Epithelial cell of esophagus (primary cell): Measurements from ENCODE around the gene NOVA2.

Experiments used
- DNase-seq: peaks from one replicate; pipeline ENCODE4 v3.0.0; 2010; ENCODE audit warnings: low read depth
- H3K4me3 ChIP-seq: 2 replicates; pipeline ENCODE4 v1.5.1; 2011; ENCODE audit warnings: mild to moderate bottlenecking, low read length, control low read depth
- TF ChIP-seq, protein P1 (sequence below): IDR thresholded peaks from 2 replicates; pipeline ENCODE4 v1.5.1; 2011; ENCODE audit warnings: low read depth, mild to moderate bottlenecking, low read length, control low read depth, inconsistent platforms; ENCODE audit not compliant: insufficient read depth; ENCODE audit errors: missing control alignments

The NOVA2 gene

GRCh38 chr19:45911291-45911690 is 62.4 kb downstream of the NOVA2 start:
- H3K4me3 ChIP-seq, result no peak overlapping the region
- TF ChIP-seq, protein P1, sequence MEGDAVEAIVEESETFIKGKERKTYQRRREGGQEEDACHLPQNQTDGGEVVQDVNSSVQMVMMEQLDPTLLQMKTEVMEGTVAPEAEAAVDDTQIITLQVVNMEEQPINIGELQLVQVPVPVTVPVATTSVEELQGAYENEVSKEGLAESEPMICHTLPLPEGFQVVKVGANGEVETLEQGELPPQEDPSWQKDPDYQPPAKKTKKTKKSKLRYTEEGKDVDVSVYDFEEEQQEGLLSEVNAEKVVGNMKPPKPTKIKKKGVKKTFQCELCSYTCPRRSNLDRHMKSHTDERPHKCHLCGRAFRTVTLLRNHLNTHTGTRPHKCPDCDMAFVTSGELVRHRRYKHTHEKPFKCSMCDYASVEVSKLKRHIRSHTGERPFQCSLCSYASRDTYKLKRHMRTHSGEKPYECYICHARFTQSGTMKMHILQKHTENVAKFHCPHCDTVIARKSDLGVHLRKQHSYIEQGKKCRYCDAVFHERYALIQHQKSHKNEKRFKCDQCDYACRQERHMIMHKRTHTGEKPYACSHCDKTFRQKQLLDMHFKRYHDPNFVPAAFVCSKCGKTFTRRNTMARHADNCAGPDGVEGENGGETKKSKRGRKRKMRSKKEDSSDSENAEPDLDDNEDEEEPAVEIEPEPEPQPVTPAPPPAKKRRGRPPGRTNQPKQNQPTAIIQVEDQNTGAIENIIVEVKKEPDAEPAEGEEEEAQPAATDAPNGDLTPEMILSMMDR, result no peak
- no peak for DNase-seq

- no peak overlapping the region for H3K4me3 ChIP-seq
- DNase-seq, result no peak
- TF ChIP-seq, protein P1, result no peak
These were observed 64.7 kb downstream of the NOVA2 start for GRCh38 chr19:45908956-45909355.

- TF ChIP-seq, protein P1, result no peak
These were observed 67.4 kb downstream of the NOVA2 start for GRCh38 chr19:45906221-45906620.

DNA sequence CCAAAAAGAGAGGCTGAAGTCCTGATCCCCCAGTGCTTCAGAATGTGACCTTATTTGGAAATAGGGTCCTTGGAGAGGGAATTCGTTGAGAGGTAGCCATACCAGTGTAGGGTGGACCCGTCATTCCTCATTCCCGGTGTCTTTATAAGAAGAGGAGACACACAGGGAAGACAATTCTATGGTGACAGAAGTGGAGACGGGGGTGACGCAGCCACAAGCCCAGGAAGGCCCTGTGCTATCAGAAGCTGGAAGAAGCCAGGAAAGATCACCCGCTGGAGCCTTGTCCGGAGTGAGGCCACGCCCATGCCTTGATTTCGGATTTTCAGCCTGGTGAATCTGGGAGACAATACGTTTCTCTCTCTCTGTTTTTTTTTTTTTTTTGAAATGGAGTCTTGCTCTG is 68.7 kb downstream of the NOVA2 start:
- no peak for DNase-seq
- TF ChIP-seq, protein P1, result no peak
- H3K4me3 ChIP-seq, result no peak overlapping the region

More at GRCh38 chr19:45906221-45906620, 67.4 kb downstream of the NOVA2 start:
- peak; percentile 78 for DNase-seq
- no peak overlapping the region for H3K4me3 ChIP-seq

DNA sequence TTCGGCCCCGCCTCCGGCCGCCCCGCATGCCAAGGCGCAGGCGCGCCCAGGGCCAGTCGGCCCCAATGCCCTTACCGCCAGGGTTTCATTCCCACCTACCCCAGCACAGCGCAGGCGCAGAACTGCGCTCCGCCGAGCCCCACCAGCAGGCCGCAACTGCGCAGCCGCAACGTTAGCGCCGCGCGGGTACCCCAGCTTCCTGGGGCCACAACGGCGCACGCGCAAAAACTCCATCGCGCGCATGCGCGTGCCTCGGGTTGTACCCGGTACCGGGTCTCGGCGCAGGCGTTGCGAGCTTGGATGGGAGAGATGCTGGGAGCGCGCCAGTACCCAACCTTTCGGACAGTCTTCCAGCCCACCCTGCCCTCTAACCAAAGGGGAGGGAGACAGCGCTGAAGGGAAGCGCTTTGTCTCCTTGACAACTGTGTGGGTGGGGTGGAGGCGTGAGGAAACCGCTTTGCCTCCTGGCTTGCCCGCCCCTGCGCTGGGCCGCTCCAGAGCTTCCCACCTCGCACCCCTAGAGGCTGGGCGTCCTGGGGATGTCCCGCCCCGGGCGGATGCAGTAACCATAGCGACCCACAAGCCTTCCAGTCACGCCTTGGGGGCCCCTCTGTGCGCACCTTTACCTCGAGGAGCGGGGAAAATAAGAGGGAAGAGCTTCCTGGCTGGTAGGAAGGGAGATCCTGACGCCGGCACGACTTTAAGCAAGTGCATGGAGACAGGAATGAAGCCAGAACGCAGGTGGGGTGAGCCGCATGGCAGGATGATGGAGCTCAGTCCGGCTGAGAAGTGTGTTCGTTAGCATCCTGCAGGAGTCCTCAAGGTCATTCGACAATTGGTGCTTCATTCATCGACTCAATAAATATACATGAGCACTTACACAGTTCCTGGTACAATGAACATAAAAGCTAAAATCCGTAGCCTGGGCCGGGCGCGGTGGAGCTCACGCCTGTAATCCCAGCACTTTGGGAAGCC is 70.7 kb downstream of the NOVA2 start:
- peak; percentile 96 for DNase-seq
- peak overlapping the region; percentile 93 for H3K4me3 ChIP-seq

DNA sequence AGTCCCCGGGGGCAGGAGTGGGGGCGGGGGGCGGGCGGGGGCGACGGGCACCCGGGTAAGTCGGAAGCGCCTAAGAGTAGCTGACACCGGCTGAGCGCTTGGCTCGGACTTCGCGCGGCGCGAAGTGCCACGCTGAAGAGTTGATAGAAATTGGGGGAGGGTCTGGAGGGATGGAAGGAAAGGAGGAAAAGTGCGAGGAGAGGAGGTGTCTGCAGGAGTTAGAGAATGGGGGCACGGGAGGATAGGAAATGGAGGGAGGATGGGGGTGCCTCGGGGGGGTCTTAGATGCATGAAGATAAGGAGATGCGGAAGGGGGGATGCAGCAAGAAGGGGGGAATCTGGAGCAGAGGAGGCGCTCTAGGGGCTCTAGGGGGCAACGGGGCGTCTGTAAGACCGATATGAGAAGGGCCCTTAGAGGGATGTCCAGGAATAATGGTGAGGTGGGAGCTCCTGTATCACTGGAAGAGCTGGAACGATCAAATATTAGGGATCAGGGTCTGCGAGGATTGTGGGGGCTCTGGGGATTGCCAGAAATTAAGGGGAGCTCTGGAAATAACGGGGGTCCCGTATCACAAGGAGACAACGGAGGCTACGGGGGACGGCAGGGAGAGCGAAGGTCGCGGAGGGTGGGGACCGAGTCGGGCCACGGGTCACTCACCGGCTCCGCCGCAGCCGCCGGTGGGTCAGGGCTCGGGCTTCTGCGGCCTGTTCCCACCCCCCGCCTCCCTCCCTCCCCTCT is 71.6 kb downstream of the NOVA2 start, which contains the start of gene MYPOP:
Gene MYPOP (minus strand): TSS at position 702 of the 739 bp plus-strand sequence. CDS start 840 bp downstream, outside the sequence.
- TF ChIP-seq, protein P1, result no peak
- H3K4me3 ChIP-seq, result peak within 1 kb of the TSS; percentile 93
- no peak for DNase-seq

More for the DNA sequence above, 70.7 kb downstream of the NOVA2 start:
- TF ChIP-seq, protein P1, result no peak
